GM23338 (cell line): Measurements from ENCODE around the gene DOCK2. TPM values are rescaled to one million over a fixed set of nuclear protein-coding genes. Genes with fewer than 3 reads are reported as not detected.

ENCODE experiments used
- ATAC-seq: fragments of 200-7000 bp; cut with Tn5 transposase; 3 replicates; pipeline ENCODE4 v1.9.1; 2020
- DNase-seq: peaks from one replicate; pipeline ENCODE4 v3.0.0-alpha.2; 2015; ENCODE audit warnings: low spot score
- H2AFZ ChIP-seq: fragments of 200-600 bp; sonication (generic); 2 replicates; pipeline ENCODE4 v1.8.0; 2016; ENCODE audit warnings: antibody characterized with exemption, mild to moderate bottlenecking, moderate library complexity
- H3F3A ChIP-seq: fragments of 200-600 bp; sonication (generic); replicated peaks from 2 replicates; pipeline ENCODE4 v1.8.0; 2017; ENCODE audit warnings: antibody characterized with exemption, mixed run types, low read depth
- H3K27ac ChIP-seq: fragments of 200-600 bp; sonication (generic); 2 replicates; pipeline ENCODE4 v1.6.1; 2016; ENCODE audit warnings: low read depth
- H3K27me3 ChIP-seq: fragments of 200-600 bp; sonication (generic); 2 replicates; pipeline ENCODE4 v1.8.0; 2016; ENCODE audit warnings: mild to moderate bottlenecking, mixed run types, moderate library complexity; ENCODE audit not compliant: insufficient read depth
- H3K36me3 ChIP-seq: fragments of 200-600 bp; sonication (generic); 2 replicates; pipeline ENCODE4 v1.8.0; 2016; ENCODE audit warnings: mild to moderate bottlenecking; ENCODE audit not compliant: insufficient read depth
- H3K4me1 ChIP-seq: fragments of 200-600 bp; sonication (generic); 2 replicates; pipeline ENCODE4 v1.8.0; 2016; ENCODE audit warnings: mild to moderate bottlenecking, moderate library complexity; ENCODE audit not compliant: insufficient read depth
- H3K4me2 ChIP-seq: fragments of 200-600 bp; sonication (generic); 2 replicates; pipeline ENCODE4 v1.7.1; 2017; ENCODE audit warnings: mixed run types
- H3K4me3 ChIP-seq: fragments of 200-600 bp; sonication (generic); 2 replicates; pipeline ENCODE4 v1.6.1; 2016; ENCODE audit warnings: mixed run types
- H3K79me2 ChIP-seq: fragments of 200-600 bp; sonication (generic); replicated peaks from 2 replicates; pipeline ENCODE4 v1.8.0; 2017; ENCODE audit warnings: mild to moderate bottlenecking; ENCODE audit not compliant: insufficient read depth
- H3K9me2 ChIP-seq: fragments of 200-600 bp; sonication (generic); 2 replicates; pipeline ENCODE4 v1.8.0; 2017; ENCODE audit not compliant: insufficient read depth
- H4K20me1 ChIP-seq: fragments of 200-600 bp; sonication (generic); replicated peaks from 2 replicates; pipeline ENCODE4 v1.8.0; 2017; ENCODE audit warnings: mild to moderate bottlenecking; ENCODE audit not compliant: insufficient read depth
- H3K27ac Mint-ChIP-seq: 2 replicates; pipeline ENCODE4 v1.8.0; 2020; ENCODE audit warnings: inconsistent platforms, mild to moderate bottlenecking, moderate library complexity, mixed read lengths
- H3K27me3 Mint-ChIP-seq: 3 replicates; pipeline ENCODE4 v1.8.0; 2022; ENCODE audit warnings: low read depth, mild to moderate bottlenecking, moderate library complexity, mixed read lengths, inconsistent platforms; ENCODE audit not compliant: insufficient read depth, poor library complexity
- H3K36me3 Mint-ChIP-seq: 3 replicates; pipeline ENCODE4 v1.8.0; 2021; ENCODE audit warnings: low read depth, mild to moderate bottlenecking, inconsistent platforms, moderate library complexity, mixed read lengths
- H3K4me1 Mint-ChIP-seq: 3 replicates; pipeline ENCODE4 v1.8.0; 2020; ENCODE audit warnings: mild to moderate bottlenecking, inconsistent platforms, mixed read lengths
- H3K4me3 Mint-ChIP-seq: 3 replicates; pipeline ENCODE4 v1.8.0; 2021; ENCODE audit warnings: moderate library complexity, mild to moderate bottlenecking, inconsistent platforms, mixed read lengths
- H3K9me3 Mint-ChIP-seq: 3 replicates; pipeline ENCODE4 v1.8.0; 2020; ENCODE audit warnings: moderate library complexity, mild to moderate bottlenecking, inconsistent platforms, mixed read lengths
- CREB1 ChIP-seq: fragments of 250-450 bp; sonication (Bioruptor Pico); IDR thresholded peaks from 2 replicates; pipeline ENCODE4 v1.5.0; 2020; ENCODE audit warnings: low read depth, mild to moderate bottlenecking, moderate library complexity
- CTCF ChIP-seq, 2 experiments: fragments of 200-600 bp in 1 of 2; sonication (generic) in 1 of 2; conservative IDR thresholded peaks; 2 replicates each; pipeline versions ENCODE4 v1.5.1 to v1.6.1; 2016 to 2017; ENCODE audit warnings: antibody characterized with exemption in 2 of 2, low read depth in 2 of 2, mild to moderate bottlenecking in 2 of 2, moderate library complexity in 1 of 2
- EZH2phosphoT487 ChIP-seq: fragments of 200-600 bp; sonication (generic); IDR thresholded peaks from one replicate; pipeline ENCODE4 v1.8.1; 2018; ENCODE audit warnings: antibody characterized with exemption; ENCODE audit not compliant: unreplicated experiment
- JUNB ChIP-seq: IDR thresholded peaks from one replicate; pipeline ENCODE4 v1.6.1; 2016; ENCODE audit warnings: antibody characterized with exemption; ENCODE audit not compliant: unreplicated experiment
- NANOG ChIP-seq: IDR thresholded peaks from 2 replicates; pipeline ENCODE4 v1.6.1; 2016; ENCODE audit warnings: antibody characterized with exemption, borderline replicate concordance
- POLR2AphosphoS5 ChIP-seq: IDR thresholded peaks from 2 replicates; pipeline ENCODE4 v1.6.1; 2016; ENCODE audit warnings: antibody characterized with exemption, low read depth
- STAT1 ChIP-seq: IDR thresholded peaks from one replicate; pipeline ENCODE4 v1.6.1; 2016; ENCODE audit warnings: antibody characterized with exemption; ENCODE audit not compliant: unreplicated experiment
- ZNF114 ChIP-seq: fragments of 250-450 bp; sonication (Bioruptor Pico); IDR thresholded peaks from 2 replicates; pipeline ENCODE4 v1.5.0; 2020; ENCODE audit warnings: mild to moderate bottlenecking, moderate library complexity
- ZNF331 ChIP-seq: fragments of 250-450 bp; sonication (Bioruptor Pico); IDR thresholded peaks from 2 replicates; pipeline ENCODE4 v1.5.0; 2020; ENCODE audit warnings: low read depth, mild to moderate bottlenecking, moderate library complexity
- polyA plus RNA-seq: library from polyadenylated mRNA; unstranded; fragments of >200 nt; fragmentation: Nextera tagmentation; extraction: Ambion mirVana; gene quantifications from 2 replicates; pipeline ENCODE4 v1.2.1, GENCODE V29; 2016
- total RNA-seq: library from RNA; depleted of rRNA; stranded (reverse); fragments of >200 nt; shearing (Covaris generic); gene quantifications from 2 replicates; pipeline ENCODE4 v1.2.3, GENCODE V29; 2014
- TF ChIP-seq, protein P1 (sequence below): fragments of 250-450 bp; sonication (Bioruptor Pico); IDR thresholded peaks from 2 replicates; pipeline ENCODE4 v1.5.0; 2020; ENCODE audit warnings: mild to moderate bottlenecking, moderate library complexity

DOCK2 gene
- total and polyA plus RNA-seq, 2 experiments from 2014 or later = 3.7 to 9.4 TPM

GRCh38 chr5:169706758-169707450 lies 69.8 kb downstream of the DOCK2 start:
- H4K20me1 ChIP-seq = no peaks in the 10 kb centered on the region
- Mint-ChIP-seq H3K9me3 (no peaks in the 10 kb centered on the region), H3K4me3 (no peak overlapping the region), H3K27ac (no peak overlapping the region), H3K4me1 (peaks cover 12% of the 10 kb centered on the region), H3K36me3 (no peaks in the 10 kb centered on the region), H3K27me3 (peaks cover 5% of the 10 kb centered on the region)
- no peaks in the 10 kb centered on the region for H3K27me3 ChIP-seq
- H3K4me1 ChIP-seq = no peaks in the 10 kb centered on the region
- TF ChIP-seq CREB1 (CRISPR knock-in tag) = no peak
- no peak for TF ChIP-seq NANOG
- TF ChIP-seq EZH2phosphoT487 = no peak
- no peak for TF ChIP-seq POLR2AphosphoS5
- no peak for TF ChIP-seq ZNF331 (CRISPR knock-in tag)
- no peak overlapping the region for H3K27ac ChIP-seq
- H3K36me3 ChIP-seq = no peaks in the 10 kb centered on the region
- H3K79me2 ChIP-seq = no peaks in the 10 kb centered on the region
- peaks cover 3% of the 10 kb centered on the region; the same call in 1 of the 2 replicates for H3K9me2 ChIP-seq
- no peak overlapping the region for H2AFZ ChIP-seq
- H3K4me3 ChIP-seq = no peak overlapping the region
- ATAC-seq (no peak), DNase-seq (no peak)
- no peak overlapping the region for H3K4me2 ChIP-seq
- H3F3A ChIP-seq = no peaks in the 10 kb centered on the region

- H3K4me2 ChIP-seq = no peak overlapping the region
- no peak for TF ChIP-seq JUNB
- TF ChIP-seq CREB1 (CRISPR knock-in tag) = no peak
- no peak for TF ChIP-seq ZNF114 (CRISPR knock-in tag)
- TF ChIP-seq CTCF (conservative IDR thresholded peaks at IDR 0.05; ENCODE audit: low read depth in 2 of 2) = no peak
- no peak for TF ChIP-seq POLR2AphosphoS5
- no peak for TF ChIP-seq NANOG
- TF ChIP-seq, protein P1, sequence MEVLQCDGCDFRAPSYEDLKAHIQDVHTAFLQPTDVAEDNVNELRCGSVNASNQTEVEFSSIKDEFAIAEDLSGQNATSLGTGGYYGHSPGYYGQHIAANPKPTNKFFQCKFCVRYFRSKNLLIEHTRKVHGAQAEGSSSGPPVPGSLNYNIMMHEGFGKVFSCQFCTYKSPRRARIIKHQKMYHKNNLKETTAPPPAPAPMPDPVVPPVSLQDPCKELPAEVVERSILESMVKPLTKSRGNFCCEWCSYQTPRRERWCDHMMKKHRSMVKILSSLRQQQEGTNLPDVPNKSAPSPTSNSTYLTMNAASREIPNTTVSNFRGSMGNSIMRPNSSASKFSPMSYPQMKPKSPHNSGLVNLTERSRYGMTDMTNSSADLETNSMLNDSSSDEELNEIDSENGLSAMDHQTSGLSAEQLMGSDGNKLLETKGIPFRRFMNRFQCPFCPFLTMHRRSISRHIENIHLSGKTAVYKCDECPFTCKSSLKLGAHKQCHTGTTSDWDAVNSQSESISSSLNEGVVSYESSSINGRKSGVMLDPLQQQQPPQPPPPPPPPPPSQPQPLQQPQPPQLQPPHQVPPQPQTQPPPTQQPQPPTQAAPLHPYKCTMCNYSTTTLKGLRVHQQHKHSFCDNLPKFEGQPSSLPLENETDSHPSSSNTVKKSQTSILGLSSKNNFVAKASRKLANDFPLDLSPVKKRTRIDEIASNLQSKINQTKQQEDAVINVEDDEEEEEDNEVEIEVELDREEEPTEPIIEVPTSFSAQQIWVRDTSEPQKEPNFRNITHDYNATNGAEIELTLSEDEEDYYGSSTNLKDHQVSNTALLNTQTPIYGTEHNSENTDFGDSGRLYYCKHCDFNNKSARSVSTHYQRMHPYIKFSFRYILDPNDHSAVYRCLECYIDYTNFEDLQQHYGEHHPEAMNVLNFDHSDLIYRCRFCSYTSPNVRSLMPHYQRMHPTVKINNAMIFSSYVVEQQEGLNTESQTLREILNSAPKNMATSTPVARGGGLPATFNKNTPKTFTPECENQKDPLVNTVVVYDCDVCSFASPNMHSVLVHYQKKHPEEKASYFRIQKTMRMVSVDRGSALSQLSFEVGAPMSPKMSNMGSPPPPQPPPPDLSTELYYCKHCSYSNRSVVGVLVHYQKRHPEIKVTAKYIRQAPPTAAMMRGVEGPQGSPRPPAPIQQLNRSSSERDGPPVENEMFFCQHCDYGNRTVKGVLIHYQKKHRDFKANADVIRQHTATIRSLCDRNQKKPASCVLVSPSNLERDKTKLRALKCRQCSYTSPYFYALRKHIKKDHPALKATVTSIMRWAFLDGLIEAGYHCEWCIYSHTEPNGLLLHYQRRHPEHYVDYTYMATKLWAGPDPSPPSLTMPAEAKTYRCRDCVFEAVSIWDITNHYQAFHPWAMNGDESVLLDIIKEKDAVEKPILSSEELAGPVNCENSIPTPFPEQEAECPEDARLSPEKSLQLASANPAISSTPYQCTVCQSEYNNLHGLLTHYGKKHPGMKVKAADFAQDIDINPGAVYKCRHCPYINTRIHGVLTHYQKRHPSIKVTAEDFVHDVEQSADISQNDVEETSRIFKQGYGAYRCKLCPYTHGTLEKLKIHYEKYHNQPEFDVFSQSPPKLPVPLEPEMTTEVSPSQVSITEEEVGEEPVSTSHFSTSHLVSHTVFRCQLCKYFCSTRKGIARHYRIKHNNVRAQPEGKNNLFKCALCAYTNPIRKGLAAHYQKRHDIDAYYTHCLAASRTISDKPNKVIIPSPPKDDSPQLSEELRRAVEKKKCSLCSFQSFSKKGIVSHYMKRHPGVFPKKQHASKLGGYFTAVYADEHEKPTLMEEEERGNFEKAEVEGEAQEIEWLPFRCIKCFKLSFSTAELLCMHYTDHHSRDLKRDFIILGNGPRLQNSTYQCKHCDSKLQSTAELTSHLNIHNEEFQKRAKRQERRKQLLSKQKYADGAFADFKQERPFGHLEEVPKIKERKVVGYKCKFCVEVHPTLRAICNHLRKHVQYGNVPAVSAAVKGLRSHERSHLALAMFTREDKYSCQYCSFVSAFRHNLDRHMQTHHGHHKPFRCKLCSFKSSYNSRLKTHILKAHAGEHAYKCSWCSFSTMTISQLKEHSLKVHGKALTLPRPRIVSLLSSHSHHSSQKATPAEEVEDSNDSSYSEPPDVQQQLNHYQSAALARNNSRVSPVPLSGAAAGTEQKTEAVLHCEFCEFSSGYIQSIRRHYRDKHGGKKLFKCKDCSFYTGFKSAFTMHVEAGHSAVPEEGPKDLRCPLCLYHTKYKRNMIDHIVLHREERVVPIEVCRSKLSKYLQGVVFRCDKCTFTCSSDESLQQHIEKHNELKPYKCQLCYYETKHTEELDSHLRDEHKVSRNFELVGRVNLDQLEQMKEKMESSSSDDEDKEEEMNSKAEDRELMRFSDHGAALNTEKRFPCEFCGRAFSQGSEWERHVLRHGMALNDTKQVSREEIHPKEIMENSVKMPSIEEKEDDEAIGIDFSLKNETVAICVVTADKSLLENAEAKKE = no peak
- no peak for TF ChIP-seq STAT1
Measured at GRCh38 chr5:169707686-169708085, 70.6 kb downstream of the DOCK2 start.

More at GRCh38 chr5:169707686-169708085, 70.6 kb downstream of the DOCK2 start:
- Mint-ChIP-seq H3K36me3 (no peaks in the 10 kb centered on the region), H3K27me3 (peaks cover 5% of the 10 kb centered on the region), H3K27ac (no peak overlapping the region), H3K9me3 (no peaks in the 10 kb centered on the region), H3K4me3 (no peak overlapping the region), H3K4me1 (peaks cover 10% of the 10 kb centered on the region)
- no peaks in the 10 kb centered on the region for H3K4me1 ChIP-seq
- no peak overlapping the region for H3K4me3 ChIP-seq
- H3K79me2 ChIP-seq = no peaks in the 10 kb centered on the region
- ATAC-seq (no peak), DNase-seq (no peak)
- H3K27me3 ChIP-seq = no peaks in the 10 kb centered on the region
- no peak overlapping the region for H2AFZ ChIP-seq
- H3K27ac ChIP-seq = no peak overlapping the region
- H3F3A ChIP-seq = no peaks in the 10 kb centered on the region
- H3K36me3 ChIP-seq = 0 out of 2 replicates have a peak, but pooled peaks cover under 1% of the 10 kb centered on the region
- no peaks in the 10 kb centered on the region for H4K20me1 ChIP-seq
- peaks cover 7% of the 10 kb centered on the region; the same call in 1 of the 2 replicates for H3K9me2 ChIP-seq
